Liver (tissue), 9 donors: Measurements from ENCODE around the gene B3GAT2. TPM values are rescaled to one million over a fixed set of nuclear protein-coding genes. Genes with fewer than 3 reads are reported as not detected.

Source experiments
- DNase-seq: peaks from one replicate; pipeline ENCODE4 v3.0.0-alpha.2; 2017; ENCODE audit warnings: low spot score
- H3K27ac ChIP-seq, 2 donors: one replicate each; pipeline ENCODE4 v1.7.0; 2013; ENCODE audit warnings: inconsistent platforms in 2 of 2, low read length in 2 of 2, control low read depth in 1 of 2, low read depth in 1 of 2, mild to moderate bottlenecking in 1 of 2
- H3K27me3 ChIP-seq, 4 donors: one replicate each; pipeline versions ENCODE4 v1.6.1 to v1.7.0; 2013; ENCODE audit warnings: low read length in 3 of 4, inconsistent platforms in 1 of 4, mild to moderate bottlenecking in 1 of 4, moderate library complexity in 1 of 4; ENCODE audit not compliant: control insufficient read depth in 4 of 4, insufficient read depth in 4 of 4
- H3K36me3 ChIP-seq, 4 donors: one replicate each; pipeline versions ENCODE4 v1.6.1 to v1.7.0; 2013; ENCODE audit warnings: low read length in 3 of 4, mild to moderate bottlenecking in 3 of 4, low read depth in 1 of 4, moderate library complexity in 1 of 4; ENCODE audit not compliant: control insufficient read depth in 4 of 4, insufficient read depth in 3 of 4
- H3K4me1 ChIP-seq, 4 donors: one replicate each; pipeline versions ENCODE4 v1.6.1 to v1.7.0; 2013; ENCODE audit warnings: low read length in 3 of 4, mild to moderate bottlenecking in 3 of 4, moderate library complexity in 1 of 4; ENCODE audit not compliant: control insufficient read depth in 4 of 4, insufficient read depth in 4 of 4
- H3K4me3 ChIP-seq, 3 donors: one replicate each; pipeline versions ENCODE4 v1.6.1 to v1.7.0; 2013; ENCODE audit warnings: low read length in 3 of 3, control low read depth in 1 of 3, low read depth in 1 of 3, mild to moderate bottlenecking in 1 of 3
- H3K9ac ChIP-seq, 2 donors: one replicate each; pipeline ENCODE4 v1.7.0; 2013; ENCODE audit warnings: low read length in 2 of 2, mild to moderate bottlenecking in 2 of 2, moderate library complexity in 2 of 2, control low read depth in 1 of 2, low read depth in 1 of 2
- H3K9me3 ChIP-seq, 4 donors: one replicate each; pipeline versions ENCODE4 v1.6.1 to v1.7.0; 2013; ENCODE audit warnings: low read length in 3 of 4; ENCODE audit not compliant: control insufficient read depth in 4 of 4
- EGR1 ChIP-seq, 2 donors: IDR thresholded peaks; 2 replicates each; pipeline ENCODE4 v1.6.1; 2016 to 2018; ENCODE audit warnings: antibody characterized with exemption in 2 of 2, low read depth in 2 of 2
- FOXA1 ChIP-seq: IDR thresholded peaks from 2 replicates; pipeline ENCODE4 v1.6.1; 2016; ENCODE audit warnings: antibody characterized with exemption
- FOXA2 ChIP-seq: IDR thresholded peaks from 2 replicates; pipeline ENCODE4 v1.6.1; 2016; ENCODE audit warnings: antibody characterized with exemption
- GABPA ChIP-seq, 2 donors: IDR thresholded peaks in 1 of 2; conservative IDR thresholded peaks in 1 of 2; 2 replicates each; pipeline ENCODE4 v1.6.1; 2016; ENCODE audit warnings: antibody characterized with exemption in 2 of 2, mild to moderate bottlenecking in 1 of 2, moderate library complexity in 1 of 2
- HNF4A ChIP-seq, 2 donors: conservative IDR thresholded peaks; 2 replicates each; pipeline ENCODE4 v1.6.1; 2016; ENCODE audit warnings: antibody characterized with exemption in 2 of 2, mild to moderate bottlenecking in 2 of 2
- HNF4G ChIP-seq: IDR thresholded peaks from 2 replicates; pipeline ENCODE4 v1.6.1; 2016; ENCODE audit warnings: antibody characterized with exemption
- JUND ChIP-seq, 2 donors: IDR thresholded peaks; 2 replicates each; pipeline ENCODE4 v1.6.1; 2016; ENCODE audit warnings: antibody characterized with exemption in 2 of 2
- NR2F2 ChIP-seq: IDR thresholded peaks from 2 replicates; pipeline ENCODE4 v1.6.1; 2016; ENCODE audit warnings: antibody characterized with exemption
- RAD21 ChIP-seq, 2 donors: IDR thresholded peaks; 2 replicates each; pipeline ENCODE4 v1.6.1; 2016; ENCODE audit warnings: antibody characterized with exemption in 2 of 2, mild to moderate bottlenecking in 2 of 2
- RXRA ChIP-seq, 2 donors: IDR thresholded peaks; 2 replicates each; pipeline ENCODE4 v1.6.1; 2017 to 2018; ENCODE audit warnings: antibody characterized with exemption in 2 of 2, mild to moderate bottlenecking in 1 of 2
- SP1 ChIP-seq: IDR thresholded peaks from 2 replicates; pipeline ENCODE4 v1.6.1; 2018; ENCODE audit warnings: antibody characterized with exemption, mild to moderate bottlenecking
- TAF1 ChIP-seq: conservative IDR thresholded peaks from 2 replicates; pipeline ENCODE4 v1.6.1; 2016; ENCODE audit warnings: antibody characterized with exemption, mild to moderate bottlenecking
- YY1 ChIP-seq: IDR thresholded peaks from 2 replicates; pipeline ENCODE4 v1.6.1; 2016; ENCODE audit warnings: antibody characterized with exemption, mild to moderate bottlenecking
- WGBS: extraction: QIAGEN DNeasy Blood & Tissue Kit; methylation state at CpG from one replicate; pipeline ENCODE4 v1.1.7; 2013; 5-methylcytosine and 5-hydroxymethylcytosine counted together
- polyA plus RNA-seq, 2 donors: library from polyadenylated mRNA; stranded (reverse) in 1 of 2; unstranded in 1 of 2; fragments of 200-250 nt in 1 of 2; fragments of >200 nt in 1 of 2; fragmentation: Nextera tagmentation in 1 of 2; extraction: Ambion mirVana in 1 of 2; gene quantifications; one replicate each; pipeline versions ENCODE4 v1.2.1 to v1.2.3, GENCODE V29; 2013 to 2015
- total RNA-seq, 2 donors: library from RNA; depleted of rRNA; stranded (reverse); fragments of >200 nt; gene quantifications; one replicate each; pipeline ENCODE4 v1.2.3, GENCODE V29; 2014
- TF ChIP-seq, protein P1 (sequence below): IDR thresholded peaks from 2 replicates; pipeline ENCODE4 v1.6.1; 2016; ENCODE audit warnings: antibody characterized with exemption
- TF ChIP-seq, protein P2 (sequence below): fragments of 150-350 bp; IDR thresholded peaks from 2 replicates; pipeline ENCODE4 v1.5.1; 2017; ENCODE audit warnings: improper control_type of control experiment, low read depth, low read length; ENCODE audit not compliant: missing input control
- TF ChIP-seq, protein P3 (sequence below): IDR thresholded peaks from 2 replicates; pipeline ENCODE4 v1.6.1; 2016; ENCODE audit warnings: antibody characterized with exemption, mild to moderate bottlenecking
- TF ChIP-seq, protein P4 (sequence below): IDR thresholded peaks from 2 replicates; pipeline ENCODE4 v1.6.1; 2016; ENCODE audit warnings: antibody characterized with exemption
- donor health status: healthy.
- donor health status: healthy.
- donor health status: healthy.
- donor health status: healthy.
- donor health status: healthy.

B3GAT2 gene
- total and polyA plus RNA-seq, 4 donors: under 0.01 to 0.97 (median 0.36) TPM

DNA sequence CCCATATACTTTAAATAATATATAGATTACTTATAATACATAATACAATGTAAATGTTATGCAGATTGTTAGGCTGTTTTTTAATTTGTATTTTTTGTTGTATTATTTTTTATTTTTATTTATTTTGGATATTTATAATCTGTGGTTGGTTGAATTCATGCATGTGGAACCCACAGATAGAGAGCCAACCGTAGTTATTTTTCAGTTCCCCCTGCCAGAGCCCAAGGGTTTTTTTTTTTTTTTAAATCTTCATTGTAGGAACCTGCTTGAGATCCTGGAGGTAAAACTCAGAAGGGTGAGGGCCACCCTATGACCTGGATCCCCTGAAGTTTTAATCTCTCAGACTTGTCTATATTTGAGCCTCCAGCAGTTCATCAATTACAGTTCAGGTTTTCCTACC is 133.2 kb downstream of the B3GAT2 start:
- DNase-seq: no peak
- Histone ChIP-seq H3K4me1 (peaks cover 0 to 8% (median 4%) of the 10 kb centered on the region in 4 donors), H3K36me3 (peaks cover 0 to 2% (median 0%) of the 10 kb centered on the region in 4 donors), H3K4me3 (no peak overlapping the region), H3K9me3 (no peaks in the 10 kb centered on the region), H3K9ac (no peak overlapping the region), H3K27me3 (no peaks in the 10 kb centered on the region), H3K27ac (no peak overlapping the region)
- TF ChIP-seq NR2F2 (no peak), RXRA (IDR thresholded peaks at IDR 0.05) (no peak), FOXA1 (no peak), HNF4G (no peak), TAF1 (no peak), JUND (IDR thresholded peaks at IDR 0.05) (no peak), YY1 (no peak), RAD21 (IDR thresholded peaks at IDR 0.05) (no peak), EGR1 (IDR thresholded peaks at IDR 0.05; ENCODE audit: low read depth in 2 of 2) (no peak)
- TF ChIP-seq, protein P1, sequence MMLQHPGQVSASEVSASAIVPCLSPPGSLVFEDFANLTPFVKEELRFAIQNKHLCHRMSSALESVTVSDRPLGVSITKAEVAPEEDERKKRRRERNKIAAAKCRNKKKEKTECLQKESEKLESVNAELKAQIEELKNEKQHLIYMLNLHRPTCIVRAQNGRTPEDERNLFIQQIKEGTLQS: no peak
- TF ChIP-seq, protein P2, sequence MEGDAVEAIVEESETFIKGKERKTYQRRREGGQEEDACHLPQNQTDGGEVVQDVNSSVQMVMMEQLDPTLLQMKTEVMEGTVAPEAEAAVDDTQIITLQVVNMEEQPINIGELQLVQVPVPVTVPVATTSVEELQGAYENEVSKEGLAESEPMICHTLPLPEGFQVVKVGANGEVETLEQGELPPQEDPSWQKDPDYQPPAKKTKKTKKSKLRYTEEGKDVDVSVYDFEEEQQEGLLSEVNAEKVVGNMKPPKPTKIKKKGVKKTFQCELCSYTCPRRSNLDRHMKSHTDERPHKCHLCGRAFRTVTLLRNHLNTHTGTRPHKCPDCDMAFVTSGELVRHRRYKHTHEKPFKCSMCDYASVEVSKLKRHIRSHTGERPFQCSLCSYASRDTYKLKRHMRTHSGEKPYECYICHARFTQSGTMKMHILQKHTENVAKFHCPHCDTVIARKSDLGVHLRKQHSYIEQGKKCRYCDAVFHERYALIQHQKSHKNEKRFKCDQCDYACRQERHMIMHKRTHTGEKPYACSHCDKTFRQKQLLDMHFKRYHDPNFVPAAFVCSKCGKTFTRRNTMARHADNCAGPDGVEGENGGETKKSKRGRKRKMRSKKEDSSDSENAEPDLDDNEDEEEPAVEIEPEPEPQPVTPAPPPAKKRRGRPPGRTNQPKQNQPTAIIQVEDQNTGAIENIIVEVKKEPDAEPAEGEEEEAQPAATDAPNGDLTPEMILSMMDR: no peak
- WGBS: 92% methylated on average over 1 of the region's 1 CpG

DNA sequence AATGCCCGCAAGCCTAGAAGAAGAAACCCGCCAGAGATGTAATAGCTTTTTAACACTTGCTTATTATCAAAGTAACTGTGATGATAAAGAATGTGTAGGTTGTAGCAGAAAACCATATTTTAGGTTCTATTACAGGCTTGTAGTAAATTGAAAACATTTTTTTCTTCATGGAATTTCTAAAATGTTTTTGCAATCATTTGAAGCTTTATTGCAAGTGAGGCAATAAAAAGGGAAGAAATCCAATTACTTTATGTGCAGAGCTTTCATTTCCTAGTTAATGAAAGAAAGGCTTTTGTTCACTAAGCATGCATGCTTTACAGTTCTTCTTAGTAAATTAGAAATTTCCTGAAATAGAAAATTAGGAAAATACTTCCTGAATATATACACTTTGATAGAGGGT is 135.1 kb downstream of the B3GAT2 start:
- WGBS: 98% methylated on average over 2 of the region's 2 CpGs
- no peak for DNase-seq
- TF ChIP-seq SP1 (no peak), RAD21 (IDR thresholded peaks at IDR 0.05) (no peak), HNF4G (no peak), HNF4A (conservative IDR thresholded peaks at IDR 0.05) (no peak), GABPA (IDR thresholded peaks at IDR 0.05 in 1 of 2, conservative IDR thresholded peaks at IDR 0.05 in 1 of 2) (no peak), TAF1 (no peak), NR2F2 (no peak), JUND (IDR thresholded peaks at IDR 0.05) (no peak), FOXA1 (no peak), FOXA2 (no peak), EGR1 (IDR thresholded peaks at IDR 0.05; ENCODE audit: low read depth in 2 of 2) (no peak)
- TF ChIP-seq, protein P3, sequence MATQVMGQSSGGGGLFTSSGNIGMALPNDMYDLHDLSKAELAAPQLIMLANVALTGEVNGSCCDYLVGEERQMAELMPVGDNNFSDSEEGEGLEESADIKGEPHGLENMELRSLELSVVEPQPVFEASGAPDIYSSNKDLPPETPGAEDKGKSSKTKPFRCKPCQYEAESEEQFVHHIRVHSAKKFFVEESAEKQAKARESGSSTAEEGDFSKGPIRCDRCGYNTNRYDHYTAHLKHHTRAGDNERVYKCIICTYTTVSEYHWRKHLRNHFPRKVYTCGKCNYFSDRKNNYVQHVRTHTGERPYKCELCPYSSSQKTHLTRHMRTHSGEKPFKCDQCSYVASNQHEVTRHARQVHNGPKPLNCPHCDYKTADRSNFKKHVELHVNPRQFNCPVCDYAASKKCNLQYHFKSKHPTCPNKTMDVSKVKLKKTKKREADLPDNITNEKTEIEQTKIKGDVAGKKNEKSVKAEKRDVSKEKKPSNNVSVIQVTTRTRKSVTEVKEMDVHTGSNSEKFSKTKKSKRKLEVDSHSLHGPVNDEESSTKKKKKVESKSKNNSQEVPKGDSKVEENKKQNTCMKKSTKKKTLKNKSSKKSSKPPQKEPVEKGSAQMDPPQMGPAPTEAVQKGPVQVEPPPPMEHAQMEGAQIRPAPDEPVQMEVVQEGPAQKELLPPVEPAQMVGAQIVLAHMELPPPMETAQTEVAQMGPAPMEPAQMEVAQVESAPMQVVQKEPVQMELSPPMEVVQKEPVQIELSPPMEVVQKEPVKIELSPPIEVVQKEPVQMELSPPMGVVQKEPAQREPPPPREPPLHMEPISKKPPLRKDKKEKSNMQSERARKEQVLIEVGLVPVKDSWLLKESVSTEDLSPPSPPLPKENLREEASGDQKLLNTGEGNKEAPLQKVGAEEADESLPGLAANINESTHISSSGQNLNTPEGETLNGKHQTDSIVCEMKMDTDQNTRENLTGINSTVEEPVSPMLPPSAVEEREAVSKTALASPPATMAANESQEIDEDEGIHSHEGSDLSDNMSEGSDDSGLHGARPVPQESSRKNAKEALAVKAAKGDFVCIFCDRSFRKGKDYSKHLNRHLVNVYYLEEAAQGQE: no peak
- TF ChIP-seq, protein P1: no peak
- TF ChIP-seq, protein P4, sequence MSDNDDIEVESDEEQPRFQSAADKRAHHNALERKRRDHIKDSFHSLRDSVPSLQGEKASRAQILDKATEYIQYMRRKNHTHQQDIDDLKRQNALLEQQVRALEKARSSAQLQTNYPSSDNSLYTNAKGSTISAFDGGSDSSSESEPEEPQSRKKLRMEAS: no peak
- H3K9ac ChIP-seq: no peak overlapping the region
- H3K36me3 ChIP-seq: peaks cover 0 to 2% (median 0%) of the 10 kb centered on the region in 4 donors
- no peak overlapping the region for H3K4me3 ChIP-seq
- no peak overlapping the region for H3K27ac ChIP-seq
- peaks cover 0 to 8% (median 4%) of the 10 kb centered on the region in 4 donors for H3K4me1 ChIP-seq
- H3K9me3 ChIP-seq: no peaks in the 10 kb centered on the region
- H3K27me3 ChIP-seq: no peaks in the 10 kb centered on the region
